ENCODE data around the gene ENAH. TPM values are rescaled to one million over a fixed set of nuclear protein-coding genes. Genes with fewer than 3 reads are reported as not detected.

ENAH gene
- total and polyA plus RNA-seq, 10 donors = 5.1 to 98.1 (median 44.8) TPM

- no peak for DNase-seq
- Histone ChIP-seq H3K9me3 (no peaks in the 10 kb centered on the region), H3K27ac (peak overlapping the region in 1 of 8 donors; percentile 11), H3K4me3 (no peak overlapping the region), H3K27me3 (replicated peaks in 1 of 7) (no peaks in the 10 kb centered on the region), H3K36me3 (no peaks in the 10 kb centered on the region), H3K4me1 (peaks cover 0 to 34% (median 8%) of the 10 kb centered on the region in 6 donors)
- TF ChIP-seq POLR2A (IDR thresholded peaks at IDR 0.05) = no peak
- TF ChIP-seq CTCF (IDR thresholded peaks at IDR 0.05 in 8 of 11, conservative IDR thresholded peaks at IDR 0.05 in 3 of 11) = no peak
- TF ChIP-seq POLR2AphosphoS5 (IDR thresholded peaks at IDR 0.05) = no peak
- WGBS, 5 donors = 65 to 82% (median 75%) methylated on average over 17 of the region's 17 CpGs
- intact Hi-C loops (cut with DNase I; ENCODE audit: low total_unique reads) = no loop called here
Observed at GRCh38 chr1:225580238-225581099, 72.5 kb downstream of the ENAH start.

DNA sequence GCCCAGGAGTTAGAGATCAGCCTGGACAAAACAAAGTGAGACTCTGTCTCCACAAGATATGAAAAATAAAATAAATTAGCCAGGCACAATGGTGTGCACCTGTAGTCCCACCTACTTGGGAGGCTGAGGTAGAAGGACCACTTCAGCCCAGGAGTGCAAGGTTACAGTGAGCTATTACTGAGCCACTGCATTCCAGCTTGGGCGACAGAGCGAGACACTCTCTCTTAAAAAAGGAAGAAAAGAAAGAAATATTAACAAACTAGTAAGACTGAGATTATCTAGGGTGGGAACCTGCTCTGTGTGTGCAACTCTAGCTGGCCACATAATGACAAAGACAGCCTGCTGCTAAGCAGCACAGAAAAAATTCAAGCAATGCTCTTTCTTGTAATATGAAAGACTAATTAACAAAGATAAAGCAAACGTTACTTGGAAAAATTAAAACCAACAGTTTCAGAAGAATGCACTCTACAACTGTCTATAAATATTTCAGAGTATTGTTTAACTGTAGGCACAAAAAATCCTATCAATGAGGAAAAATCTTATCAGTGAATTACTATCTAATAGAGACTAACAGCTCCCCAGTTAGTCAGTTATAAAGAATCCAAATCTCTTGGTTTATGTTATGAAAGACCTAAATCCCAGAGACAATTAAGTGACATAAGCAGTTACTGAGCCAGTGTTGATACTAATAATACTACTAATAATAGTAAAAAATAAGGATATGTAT lies 74.5 kb downstream of the ENAH start:
- 72 to 79% (median 75%) methylated on average over 3 of the region's 3 CpGs for WGBS, 5 donors
- TF ChIP-seq POLR2AphosphoS5 (IDR thresholded peaks at IDR 0.05) (no peak), POLR2A (IDR thresholded peaks at IDR 0.05) (no peak), CTCF (IDR thresholded peaks at IDR 0.05 in 8 of 11, conservative IDR thresholded peaks at IDR 0.05 in 3 of 11) (no peak)
- intact Hi-C loops (cut with DNase I; ENCODE audit: low total_unique reads) = no loop called here

GRCh38 chr1:225577241-225577640 lies 75.7 kb downstream of the ENAH start:
- peaks cover 0 to 34% (median 8%) of the 10 kb centered on the region in 6 donors for H3K4me1 ChIP-seq
- no peak for DNase-seq
- H3K9me3 ChIP-seq = no peaks in the 10 kb centered on the region

More for the DNA sequence above, 74.5 kb downstream of the ENAH start:
- Histone ChIP-seq H3K4me3 (no peak overlapping the region), H3K27me3 (replicated peaks in 1 of 7) (no peaks in the 10 kb centered on the region), H3K36me3 (no peaks in the 10 kb centered on the region), H3K27ac (no peak overlapping the region), H3K9me3 (no peaks in the 10 kb centered on the region), H3K4me1 (peaks cover 0 to 34% (median 8%) of the 10 kb centered on the region in 6 donors)
- no peak for DNase-seq

More at GRCh38 chr1:225577241-225577640, 75.7 kb downstream of the ENAH start:
- intact Hi-C loops (cut with DNase I; ENCODE audit: low total_unique reads) = no loop called here
- no peak for TF ChIP-seq CTCF (IDR thresholded peaks at IDR 0.05 in 8 of 11, conservative IDR thresholded peaks at IDR 0.05 in 3 of 11)
- no peak for TF ChIP-seq POLR2AphosphoS5 (IDR thresholded peaks at IDR 0.05)
- TF ChIP-seq POLR2A (IDR thresholded peaks at IDR 0.05) = no peak
- Histone ChIP-seq H3K27me3 (replicated peaks in 1 of 7) (no peaks in the 10 kb centered on the region), H3K4me3 (no peak overlapping the region), H3K27ac (no peak overlapping the region), H3K36me3 (no peaks in the 10 kb centered on the region)
- WGBS, 5 donors = 55 to 77% (median 73%) methylated on average over 2 of the region's 2 CpGs
